Mesenchymal stem cell (in vitro differentiated cells and primary cell): ENCODE measurements around the gene MBP.

Experiments
- DNase-seq: peaks from one replicate; pipeline ENCODE4 v3.0.0-alpha.2; 2013
- H2AFZ ChIP-seq: one replicate; pipeline ENCODE4 v1.6.1; 2013; ENCODE audit warnings: low read depth, mild to moderate bottlenecking, control low read depth, inconsistent platforms, low read length, moderate library complexity
- H2AK5ac ChIP-seq: 2 replicates; pipeline ENCODE4 v1.6.1; 2013; ENCODE audit warnings: low read length, moderate library complexity, mild to moderate bottlenecking, inconsistent platforms; ENCODE audit not compliant: severe bottlenecking
- H2BK120ac ChIP-seq: one replicate; pipeline ENCODE4 v1.6.1; 2013; ENCODE audit warnings: low read depth, mild to moderate bottlenecking, inconsistent platforms, low read length, moderate library complexity
- H2BK12ac ChIP-seq, 2 experiments: one replicate each; pipeline ENCODE4 v1.6.1; 2013; ENCODE audit warnings: inconsistent platforms in 2 of 2, low read length in 2 of 2, mild to moderate bottlenecking in 2 of 2, moderate library complexity in 2 of 2, control low read depth in 1 of 2
- H2BK15ac ChIP-seq: one replicate; pipeline ENCODE4 v1.6.1; 2013; ENCODE audit warnings: mild to moderate bottlenecking, low read depth, inconsistent platforms; ENCODE audit not compliant: poor library complexity, severe bottlenecking
- H2BK5ac ChIP-seq: 2 replicates; pipeline ENCODE4 v1.6.1; 2013; ENCODE audit warnings: low read depth, mild to moderate bottlenecking, low read length, control low read depth, inconsistent platforms; ENCODE audit not compliant: poor library complexity, severe bottlenecking
- H3K14ac ChIP-seq, 2 experiments: one replicate each; pipeline ENCODE4 v1.6.1; 2013; ENCODE audit warnings: inconsistent platforms in 2 of 2, low read length in 2 of 2, control low read depth in 1 of 2, mild to moderate bottlenecking in 1 of 2, moderate library complexity in 1 of 2
- H3K18ac ChIP-seq, 2 experiments: one replicate each; pipeline ENCODE4 v1.6.1; 2013; ENCODE audit warnings: inconsistent platforms in 2 of 2, low read length in 2 of 2, control low read depth in 1 of 2, low read depth in 1 of 2, mild to moderate bottlenecking in 1 of 2
- H3K23ac ChIP-seq, 2 experiments: one replicate each; pipeline ENCODE4 v1.6.1; 2013; ENCODE audit warnings: inconsistent platforms in 2 of 2, low read length in 2 of 2, mild to moderate bottlenecking in 2 of 2, moderate library complexity in 2 of 2, control low read depth in 1 of 2
- H3K27ac ChIP-seq: 2 replicates; pipeline ENCODE4 v1.5.1; 2013; ENCODE audit warnings: mild to moderate bottlenecking, moderate library complexity, low read length, control low read depth, inconsistent platforms; ENCODE audit not compliant: poor library complexity, severe bottlenecking
- H3K27me3 ChIP-seq, 2 experiments: 2 replicates each; pipeline versions ENCODE4 v1.6.1 to v1.7.0; 2013; ENCODE audit warnings: low read length in 2 of 2, mild to moderate bottlenecking in 2 of 2, moderate library complexity in 2 of 2, control low read depth in 1 of 2, inconsistent platforms in 1 of 2; ENCODE audit not compliant: control insufficient read depth in 1 of 2, insufficient read depth in 1 of 2
- H3K36me3 ChIP-seq, 2 experiments: 2 replicates each; pipeline versions ENCODE4 v1.6.1 to v1.7.0; 2013; ENCODE audit warnings: low read length in 2 of 2, control low read depth in 1 of 2, inconsistent platforms in 1 of 2, low read depth in 1 of 2, mild to moderate bottlenecking in 1 of 2; ENCODE audit not compliant: insufficient read depth in 2 of 2, control insufficient read depth in 1 of 2
- H3K4ac ChIP-seq, 2 experiments: one replicate each; pipeline ENCODE4 v1.6.1; 2013; ENCODE audit warnings: inconsistent platforms in 2 of 2, low read length in 2 of 2, mild to moderate bottlenecking in 2 of 2, moderate library complexity in 2 of 2, control low read depth in 1 of 2, low read depth in 1 of 2
- H3K4me1 ChIP-seq: 2 replicates; pipeline ENCODE4 v1.6.1; 2013; ENCODE audit warnings: low read depth, low read length, control low read depth; ENCODE audit not compliant: control insufficient read depth, insufficient read depth
- H3K4me2 ChIP-seq: 2 replicates; pipeline ENCODE4 v1.6.1; 2013; ENCODE audit warnings: low read length, mild to moderate bottlenecking, inconsistent platforms; ENCODE audit not compliant: poor library complexity, severe bottlenecking
- H3K4me3 ChIP-seq, 2 experiments: 2 replicates each; pipeline versions ENCODE4 v1.5.1 to v1.7.0; 2013; ENCODE audit warnings: low read length in 2 of 2, mild to moderate bottlenecking in 2 of 2, control low read depth in 1 of 2, low read depth in 1 of 2; ENCODE audit not compliant: insufficient read depth in 1 of 2
- H3K79me1 ChIP-seq: replicated peaks from 2 replicates; pipeline ENCODE4 v1.6.1; 2013; ENCODE audit warnings: mild to moderate bottlenecking, control low read depth, low read length, inconsistent platforms; ENCODE audit not compliant: poor library complexity, severe bottlenecking
- H3K9ac ChIP-seq: 2 replicates; pipeline ENCODE4 v1.7.0; 2013; ENCODE audit warnings: mild to moderate bottlenecking, low read length, moderate library complexity
- H3K9me3 ChIP-seq: 2 replicates; pipeline ENCODE4 v1.7.0; 2013; ENCODE audit warnings: mild to moderate bottlenecking, low read length; ENCODE audit not compliant: control insufficient read depth
- H4K8ac ChIP-seq: one replicate; pipeline ENCODE4 v1.6.1; 2013; ENCODE audit warnings: inconsistent platforms, mild to moderate bottlenecking, low read length, moderate library complexity
- H4K91ac ChIP-seq: one replicate; pipeline ENCODE4 v1.6.1; 2013; ENCODE audit warnings: mild to moderate bottlenecking, low read length, inconsistent platforms
- WGBS: methylation state at CpG from one replicate; pipeline ENCODE4 v1.1.7; 2013; ENCODE audit warnings: mixed read lengths; 5-methylcytosine and 5-hydroxymethylcytosine counted together

The MBP gene

GRCh38 chr18:77060151-77060550 is 72.4 kb downstream of the MBP start:
- no peaks in the 10 kb centered on the region for H3K27me3 ChIP-seq
- H3K79me1 ChIP-seq = peaks cover 12% of the 10 kb centered on the region
- peaks cover 7 to 40% of the 10 kb centered on the region in 2 experiments for H3K36me3 ChIP-seq
- no peak overlapping the region for H3K27ac ChIP-seq
- no peak overlapping the region for H3K4ac ChIP-seq
- H3K18ac ChIP-seq = no peak overlapping the region
- H2AFZ ChIP-seq = no peak overlapping the region
- no peak overlapping the region for H3K4me2 ChIP-seq
- peaks cover 38% of the 10 kb centered on the region for H3K4me1 ChIP-seq
- H3K9ac ChIP-seq = no peak overlapping the region
- H2AK5ac ChIP-seq = peak overlapping the region; percentile 6
- no peak overlapping the region for H3K14ac ChIP-seq
- H4K8ac ChIP-seq = no peak overlapping the region
- 100% methylated on average over 1 of the region's 4 CpGs for WGBS
- H2BK15ac ChIP-seq = no peak overlapping the region
- H2BK5ac ChIP-seq = no peak overlapping the region
- no peak overlapping the region for H3K4me3 ChIP-seq
- H3K9me3 ChIP-seq = no peaks in the 10 kb centered on the region
- no peak overlapping the region for H3K23ac ChIP-seq
- no peak overlapping the region for H2BK12ac ChIP-seq
- no peak overlapping the region for H2BK120ac ChIP-seq
- DNase-seq = no peak
- H4K91ac ChIP-seq = no peak overlapping the region

- H2BK5ac ChIP-seq = no peak overlapping the region
- WGBS = 88% methylated on average over 2 of the region's 2 CpGs
- peaks cover 40% of the 10 kb centered on the region for H3K4me1 ChIP-seq
- no peak overlapping the region for H2AK5ac ChIP-seq
- H2AFZ ChIP-seq = no peak overlapping the region
- H3K27ac ChIP-seq = no peak overlapping the region
- no peak overlapping the region for H2BK15ac ChIP-seq
- H3K4me3 ChIP-seq = no peak overlapping the region
- H3K36me3 ChIP-seq = peaks cover 7 to 35% of the 10 kb centered on the region in 2 experiments
- H2BK12ac ChIP-seq = no peak overlapping the region
- peaks cover 12% of the 10 kb centered on the region for H3K79me1 ChIP-seq
- no peak overlapping the region for H3K14ac ChIP-seq
- no peak overlapping the region for H3K4ac ChIP-seq
- no peak overlapping the region for H3K4me2 ChIP-seq
- no peak overlapping the region for H3K23ac ChIP-seq
- no peak overlapping the region for H4K91ac ChIP-seq
- no peak overlapping the region for H4K8ac ChIP-seq
- no peaks in the 10 kb centered on the region for H3K9me3 ChIP-seq
- H3K9ac ChIP-seq = no peak overlapping the region
- DNase-seq = peak; percentile 65
- no peak overlapping the region for H2BK120ac ChIP-seq
- no peaks in the 10 kb centered on the region for H3K27me3 ChIP-seq
- H3K18ac ChIP-seq = no peak overlapping the region
Observed at GRCh38 chr18:77059294-77059916, 73.2 kb downstream of the MBP start.

GRCh38 chr18:77058290-77058835 is 74.2 kb downstream of the MBP start:
- H2BK120ac ChIP-seq = peak overlapping the region; percentile 29
- peaks cover 12% of the 10 kb centered on the region for H3K79me1 ChIP-seq
- no peak overlapping the region for H4K8ac ChIP-seq
- H3K4me1 ChIP-seq = peaks cover 46% of the 10 kb centered on the region
- no peak overlapping the region for H3K4me3 ChIP-seq
- no peaks in the 10 kb centered on the region for H3K27me3 ChIP-seq
- no peak overlapping the region for H3K27ac ChIP-seq
- no peak for DNase-seq
- H3K9ac ChIP-seq = peak overlapping the region; percentile 78
- no peak overlapping the region for H2AFZ ChIP-seq
- H3K14ac ChIP-seq = no peak overlapping the region
- H2BK12ac ChIP-seq = no peak overlapping the region
- no peak overlapping the region for H3K4me2 ChIP-seq
- H2BK5ac ChIP-seq = no peak overlapping the region
- H3K23ac ChIP-seq = no peak overlapping the region
- no peaks in the 10 kb centered on the region for H3K9me3 ChIP-seq
- H4K91ac ChIP-seq = peak overlapping the region; percentile 54
- H2BK15ac ChIP-seq = peak overlapping the region; percentile 33
- 94% methylated on average over 32 of the region's 32 CpGs for WGBS
- H2AK5ac ChIP-seq = peak overlapping the region; percentile 61
- H3K18ac ChIP-seq = no peak overlapping the region
- H3K36me3 ChIP-seq = peaks cover 7 to 29% of the 10 kb centered on the region in 2 experiments
- peak overlapping the region in 1 of 2 experiments; percentile 27 for H3K4ac ChIP-seq

- Histone ChIP-seq H3K36me3 (peaks cover 13 to 19% of the 10 kb centered on the region in 2 experiments), H3K4ac (peak overlapping the region in 1 of 2 experiments; percentile 80), H3K27ac (peak overlapping the region; percentile 96), H3K4me3 (peak overlapping the region in 1 of 2 experiments; percentile 48), H2BK5ac (no peak overlapping the region), H2AK5ac (peak overlapping the region; percentile 92), H3K4me1 (peaks cover 37% of the 10 kb centered on the region), H3K79me1 (peaks cover 25% of the 10 kb centered on the region), H3K14ac (no peak overlapping the region), H3K9ac (peak overlapping the region; percentile 73), H2AFZ (peak overlapping the region; percentile 6), H2BK15ac (peak overlapping the region; percentile 95), H3K18ac (peak overlapping the region; percentile 93 to 98), H3K23ac (no peak overlapping the region), H4K8ac (peak overlapping the region; percentile 98), H2BK120ac (peak overlapping the region; percentile 96), H3K9me3 (no peaks in the 10 kb centered on the region), H2BK12ac (peak overlapping the region; percentile 67 to 96), H3K4me2 (peak overlapping the region; percentile 37), H3K27me3 (no peaks in the 10 kb centered on the region), H4K91ac (peak overlapping the region; percentile 87)
- no peak for DNase-seq
- 64% methylated on average over 3 of the region's 5 CpGs for WGBS
Observed at GRCh38 chr18:77057006-77057395, 75.6 kb downstream of the MBP start.
